Pancreas (tissue), 10 donors: ENCODE results near the gene PAPOLG. TPM values are rescaled to one million over a fixed set of nuclear protein-coding genes. Genes with fewer than 3 reads are reported as not detected.

Experiments used
- ATAC-seq, 4 donors: fragments of 200-7000 bp; cut with Tn5 transposase; one replicate each; pipeline versions ENCODE4 v1.8.0 to v1.9.1; 2020; ENCODE audit warnings: mild to moderate bottlenecking in 4 of 4, moderate library complexity in 4 of 4
- DNase-seq, 6 donors: peaks; one replicate each; pipeline ENCODE4 v3.0.0-alpha.2; 2020
- FAIRE-seq: peaks from 2 replicates; lab custom pipeline; 2012; peaks lifted over from hg19 to GRCh38; lab: Jason Lieb, UNC
- H3K27ac ChIP-seq, 4 donors: fragments of 200-600 bp; sonication (generic); 1 replicate in 3 of 4; 2 replicates in 1 of 4; pipeline versions ENCODE4 v1.5.0 to v1.8.0; 2020
- H3K27me3 ChIP-seq, 4 donors: fragments of 200-600 bp; one replicate each; pipeline ENCODE4 v1.8.0; 2021
- H3K36me3 ChIP-seq, 3 donors: fragments of 200-600 bp; sonication (generic) in 1 of 3; one replicate each; pipeline versions ENCODE4 v1.5.0 to v1.8.0; 2020 to 2021
- H3K4me1 ChIP-seq, 3 donors: fragments of 200-600 bp; one replicate each; pipeline ENCODE4 v1.8.0; 2021
- H3K4me3 ChIP-seq, 4 donors: fragments of 200-600 bp; sonication (generic) in 2 of 4; one replicate each; pipeline versions ENCODE4 v1.5.0 to v1.8.0; 2020 to 2021
- H3K9me3 ChIP-seq, 4 donors: fragments of 200-600 bp; one replicate each; pipeline ENCODE4 v1.8.0; 2021
- CTCF ChIP-seq, 4 donors: fragments of 200-600 bp; sonication (generic) in 3 of 4; IDR thresholded peaks; one replicate each; pipeline versions ENCODE4 v1.5.0 to v1.8.0; 2021; ENCODE audit warnings: antibody characterized with exemption in 4 of 4
- WGBS, 2 donors: extraction: QIAGEN DNeasy Blood & Tissue Kit; methylation state at CpG; one replicate each; pipeline ENCODE4 v1.1.7; 2013; 5-methylcytosine and 5-hydroxymethylcytosine counted together
- intact Hi-C, 3 donors: fragments of 100-400 bp; cut with DNase I; formaldehyde crosslinking; loops; one replicate each; pipeline versions ENCODE4 v1.11.1 to v1.14.2; 2022
- polyA plus RNA-seq, 2 donors: library from polyadenylated mRNA; stranded (reverse); fragments of 200-250 nt; gene quantifications; one replicate each; pipeline ENCODE4 v1.2.3, GENCODE V29; 2013
- total RNA-seq, 6 donors: library from RNA; stranded (reverse); fragmentation: NEBNext Ultra II Directional in 4 of 6; extraction: Animal tissue kit (Norgen Biotek cat#: 25700) in 4 of 6; gene quantifications; one replicate each; pipeline versions ENCODE4 v1.2.1 to v1.2.4, GENCODE V29; 2021 to 2023
- donor health status: healthy with polysubstance abuse.
- donor health status: DM: no; HTN: no; CAD: no; lungs with moderate emphysema.
- donor health status: DM: no; HTN: no; CAD: no.
- donor health status: control.
- donor health status: control.
- donor health status: Bipolar disorder and iron deficiency.
- donor health status: DM: yes; HTN: yes; CAD: no.
- donor health status: DM: no; HTN: no; CAD: no.
- donor health status: DM: no; HTN: no; CAD: no.
- donor health status: DM: yes; HTN: yes; CAD: no.

The PAPOLG gene
- total RNA-seq (1 to 10 TPM; 2.2 to 8.7 (median 4.2) TPM), polyA plus RNA-seq (1 to 10 TPM; 2.3 to 3.4 TPM)

GRCh38 chr2:60756097-60757087 is at the start of gene PAPOLG:
Gene PAPOLG (plus strand): TSS chr2:60756268. CDS start chr2:60756479, 211 bp downstream.
- intact Hi-C loops, result no loop called here

GRCh38 chr2:60707750-60708371 is 48.2 kb upstream of the PAPOLG start:
- FAIRE-seq, result no peak
- Histone ChIP-seq H3K27ac (no peak overlapping the region), H3K4me1 (no peaks in the 10 kb centered on the region), H3K36me3 (no peaks in the 10 kb centered on the region), H3K9me3 (no peaks in the 10 kb centered on the region), H3K27me3 (no peaks in the 10 kb centered on the region), H3K4me3 (no peak overlapping the region)
- intact Hi-C loops, result loop anchor here in 1 of 3 donors (5.0 kb wide), 1 partner anchor 294 kb away; no protein-coding TSS in a partner anchor
- WGBS, 2 donors, result 37 to 38% methylated on average over 11 of the region's 11 CpGs
- DNase-seq, result no peak
- TF ChIP-seq CTCF (IDR thresholded peaks at IDR 0.05), result peak; percentile 13 to 80 (median 67)
- ATAC-seq, result peak; percentile 31 to 83 (median 77)

More at GRCh38 chr2:60756097-60757087, at the start of gene PAPOLG:
- H3K27ac ChIP-seq, result peak within 1 kb of the TSS; percentile 39 to 83 (median 64)
- FAIRE-seq, result peak; percentile 83
- H3K27me3 ChIP-seq, result no peaks in the 10 kb centered on the region
- H3K9me3 ChIP-seq, result no peaks in the 10 kb centered on the region
- H3K4me3 ChIP-seq, result peak within 1 kb of the TSS; percentile 58 to 88 (median 82)
- peaks cover 7 to 13% (median 12%) of the 10 kb centered on the region in 3 donors for H3K4me1 ChIP-seq
- peak; percentile 98 to 100 (median 99) for ATAC-seq
- WGBS, 2 donors, result 0% methylated on average over 54 to 58 of the region's 58 CpGs
- peak; percentile 92 to 97 (median 96) for DNase-seq
- H3K36me3 ChIP-seq, result peaks cover 0 to 10% (median 0%) of the 10 kb centered on the region in 3 donors
- TF ChIP-seq CTCF (IDR thresholded peaks at IDR 0.05), result no peak

- no peak overlapping the region for H3K4me3 ChIP-seq
- H3K36me3 ChIP-seq, result no peaks in the 10 kb centered on the region
- intact Hi-C loops, result loop anchor here in 1 of 3 donors (5.0 kb wide), 1 partner anchor 294 kb away; no protein-coding TSS in a partner anchor
- no peaks in the 10 kb centered on the region for H3K9me3 ChIP-seq
- no peaks in the 10 kb centered on the region for H3K4me1 ChIP-seq
- H3K27ac ChIP-seq, result no peak overlapping the region
- no peak for ATAC-seq
- no peaks in the 10 kb centered on the region for H3K27me3 ChIP-seq
- no peak for FAIRE-seq
- DNase-seq, result no peak
- no peak for TF ChIP-seq CTCF (IDR thresholded peaks at IDR 0.05)
- WGBS, 2 donors, result 87 to 92% methylated on average over 7 of the region's 7 CpGs
These were observed 47.3 kb upstream of the PAPOLG start for GRCh38 chr2:60708630-60709320.

GRCh38 chr2:60710707-60711106 is 45.4 kb upstream of the PAPOLG start:
- FAIRE-seq, result no peak
- peak in 1 of 6 donors; percentile 25 for DNase-seq
- WGBS, 2 donors, result 82 to 91% methylated on average over 4 of the region's 4 CpGs
- intact Hi-C loops, result loop anchor here in 1 of 3 donors (10.0 kb wide), 1 partner anchor 284 kb away; no protein-coding TSS in a partner anchor
- H3K4me3 ChIP-seq, result no peak overlapping the region
- ATAC-seq, result peak in 2 of 4 donors; percentile 76 to 79
- no peaks in the 10 kb centered on the region for H3K27me3 ChIP-seq
- no peaks in the 10 kb centered on the region for H3K9me3 ChIP-seq
- no peaks in the 10 kb centered on the region for H3K36me3 ChIP-seq
- no peak for TF ChIP-seq CTCF (IDR thresholded peaks at IDR 0.05)
- H3K27ac ChIP-seq, result no peak overlapping the region
- H3K4me1 ChIP-seq, result no peaks in the 10 kb centered on the region
